Panc1 (cell line): ENCODE data around the gene INO80D.

Source experiments
- POLR2AphosphoS5 ChIP-seq: IDR thresholded peaks from 2 replicates; pipeline ENCODE4 v1.6.1; 2012; ENCODE audit warnings: mild to moderate bottlenecking, low read depth, low read length, moderate library complexity
- TF ChIP-seq, protein P1 (sequence below): fragments of 450-650 bp; IDR thresholded peaks from 2 replicates; pipeline ENCODE4 v1.5.1; 2017; ENCODE audit warnings: mild to moderate bottlenecking

DNA sequence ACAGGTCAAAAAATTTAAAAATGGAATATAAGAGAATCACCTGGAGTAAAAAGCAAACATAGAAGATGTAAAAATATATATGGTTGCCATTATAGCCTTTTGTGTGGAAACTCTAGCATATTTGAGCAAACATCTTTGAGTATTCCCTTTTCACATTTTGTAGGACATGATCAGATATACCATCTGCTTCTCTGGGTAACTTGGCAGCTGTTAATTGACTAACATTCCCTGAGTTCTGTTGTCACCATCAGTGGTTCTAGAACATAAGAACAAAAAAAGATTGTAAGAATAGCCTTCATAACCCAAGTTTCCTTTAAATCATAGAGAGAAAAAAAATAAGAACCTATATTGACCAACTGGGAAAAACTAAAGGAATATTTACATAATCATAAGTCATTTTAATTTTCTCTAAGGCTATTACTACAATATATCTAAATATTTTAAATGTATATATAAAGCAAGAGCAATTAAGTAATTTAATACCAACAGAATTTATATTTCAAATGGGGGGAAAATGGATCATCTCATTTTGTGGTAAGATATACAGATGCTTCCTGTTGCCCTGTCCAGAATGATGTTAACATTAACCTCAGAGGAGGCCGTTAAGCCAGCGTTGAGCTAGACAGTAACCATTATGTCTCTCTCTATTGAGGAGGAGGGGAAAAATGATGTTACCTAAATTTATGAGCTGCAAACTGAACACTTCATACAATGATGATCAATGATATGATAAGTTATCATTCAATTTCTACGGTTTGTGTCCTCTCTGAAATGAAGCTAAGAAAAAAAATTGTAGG lies 9.8 kb upstream of the INO80D start:
- no peak for TF ChIP-seq POLR2AphosphoS5
- TF ChIP-seq, protein P1, sequence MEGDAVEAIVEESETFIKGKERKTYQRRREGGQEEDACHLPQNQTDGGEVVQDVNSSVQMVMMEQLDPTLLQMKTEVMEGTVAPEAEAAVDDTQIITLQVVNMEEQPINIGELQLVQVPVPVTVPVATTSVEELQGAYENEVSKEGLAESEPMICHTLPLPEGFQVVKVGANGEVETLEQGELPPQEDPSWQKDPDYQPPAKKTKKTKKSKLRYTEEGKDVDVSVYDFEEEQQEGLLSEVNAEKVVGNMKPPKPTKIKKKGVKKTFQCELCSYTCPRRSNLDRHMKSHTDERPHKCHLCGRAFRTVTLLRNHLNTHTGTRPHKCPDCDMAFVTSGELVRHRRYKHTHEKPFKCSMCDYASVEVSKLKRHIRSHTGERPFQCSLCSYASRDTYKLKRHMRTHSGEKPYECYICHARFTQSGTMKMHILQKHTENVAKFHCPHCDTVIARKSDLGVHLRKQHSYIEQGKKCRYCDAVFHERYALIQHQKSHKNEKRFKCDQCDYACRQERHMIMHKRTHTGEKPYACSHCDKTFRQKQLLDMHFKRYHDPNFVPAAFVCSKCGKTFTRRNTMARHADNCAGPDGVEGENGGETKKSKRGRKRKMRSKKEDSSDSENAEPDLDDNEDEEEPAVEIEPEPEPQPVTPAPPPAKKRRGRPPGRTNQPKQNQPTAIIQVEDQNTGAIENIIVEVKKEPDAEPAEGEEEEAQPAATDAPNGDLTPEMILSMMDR: no peak
